ENCODE measurements around the gene SLC46A3.

SLC46A3 gene

DNA sequence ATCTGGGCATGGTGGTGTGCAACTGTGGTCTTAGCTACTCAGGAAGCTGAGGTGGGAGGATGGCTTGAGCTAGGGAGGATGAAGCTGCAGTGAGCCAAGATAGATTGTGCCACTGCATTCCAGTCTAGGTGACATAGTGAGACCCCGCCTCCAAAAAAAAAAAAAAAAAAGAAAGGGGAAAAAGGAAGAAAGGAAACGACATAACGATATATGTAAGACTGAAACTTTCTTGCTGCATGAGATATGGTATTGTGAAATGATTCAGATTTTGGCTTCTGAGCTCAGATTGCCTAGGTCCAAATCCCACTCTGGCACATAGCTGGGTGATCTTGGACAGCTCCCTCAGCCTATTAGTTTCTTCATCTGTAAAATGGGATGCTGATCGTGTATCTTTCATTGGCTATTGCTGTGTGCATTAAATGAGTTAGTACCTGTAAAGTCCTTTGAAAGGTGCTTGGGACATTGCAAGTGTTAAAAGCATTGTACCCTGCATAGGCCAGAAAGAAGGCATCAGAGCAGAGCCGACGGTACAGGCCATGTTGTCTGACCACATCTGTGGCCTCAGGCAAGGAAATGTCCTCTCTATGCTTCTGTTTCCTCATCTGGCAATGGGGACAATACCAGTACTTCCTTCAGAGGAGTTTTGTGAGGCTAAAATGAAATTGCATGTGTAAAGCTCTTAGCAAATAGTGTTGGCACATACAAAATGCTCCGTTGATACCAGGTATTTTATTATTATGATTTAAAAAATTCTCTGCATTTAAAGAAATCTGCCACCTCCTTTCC lies 32.6 kb upstream of the SLC46A3 start:
- no peak for TF ChIP-seq CTCF (IDR thresholded peaks at IDR 0.05; ENCODE audit: extremely low read depth, missing control alignments)
- no peak for DNase-seq (ENCODE audit: low spot score)

DNA sequence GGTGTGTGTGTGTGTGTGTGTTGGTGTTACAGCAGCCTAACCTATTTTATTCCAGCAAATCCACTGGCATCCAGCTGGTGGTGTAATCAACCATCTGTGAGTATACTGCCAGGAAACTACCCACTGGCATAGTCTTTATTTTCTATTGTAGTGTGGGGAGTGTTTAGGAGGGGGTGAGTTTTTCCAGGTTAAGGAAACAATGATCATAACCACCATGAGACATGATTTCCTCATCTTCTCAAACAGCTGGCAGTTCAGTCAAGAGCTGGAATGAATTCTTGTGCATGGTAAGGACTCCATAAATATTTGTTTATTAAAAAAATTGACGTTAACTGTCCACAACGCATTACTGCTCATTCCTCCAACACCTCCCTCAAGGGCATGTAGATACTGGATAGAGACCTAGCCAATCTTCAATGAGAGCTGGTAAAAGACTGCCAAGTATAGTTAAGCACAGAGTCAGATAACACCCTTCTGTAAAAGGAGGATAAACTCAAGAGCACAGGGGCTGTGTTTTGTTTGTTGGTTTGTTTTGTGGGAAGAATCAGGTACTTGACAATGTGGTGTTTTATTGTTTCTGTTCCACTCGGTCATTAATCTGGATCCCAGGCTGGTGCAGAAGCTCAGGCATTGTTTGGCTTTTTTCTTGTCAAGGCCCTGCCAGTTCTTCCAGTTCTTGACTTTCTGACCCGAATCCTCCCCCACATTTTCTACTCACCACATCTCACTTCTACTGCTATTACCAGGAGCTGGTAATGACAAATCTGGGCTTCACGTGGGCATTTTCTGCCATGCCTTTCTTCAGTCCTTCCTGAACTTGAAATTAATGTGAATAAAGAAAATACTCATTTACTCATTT lies 31.6 kb upstream of the SLC46A3 start:
- TF ChIP-seq CTCF (IDR thresholded peaks at IDR 0.05; ENCODE audit: extremely low read depth, missing control alignments): no peak
- DNase-seq (ENCODE audit: low spot score): no peak

DNA sequence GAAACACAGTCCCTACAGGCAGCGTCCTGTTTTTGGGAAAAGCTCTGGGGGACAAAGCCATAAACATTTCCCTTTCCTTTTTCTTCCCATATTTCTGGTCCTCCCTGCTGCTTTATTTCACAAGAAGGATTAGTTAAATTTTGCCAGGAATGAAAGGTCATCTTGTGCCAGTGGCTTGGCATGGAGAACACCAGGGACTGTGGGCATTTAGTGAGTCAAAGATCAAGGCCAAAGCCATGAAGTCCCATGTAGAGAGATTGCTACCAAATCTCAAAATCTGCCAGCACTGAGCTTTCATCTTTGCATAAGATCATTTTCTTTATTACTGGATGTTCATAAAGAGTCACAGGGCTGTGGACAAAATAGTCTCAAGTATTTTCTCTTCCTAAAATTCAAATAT lies 29.1 kb upstream of the SLC46A3 start:
- no peak for DNase-seq (ENCODE audit: low spot score)
- TF ChIP-seq CTCF (IDR thresholded peaks at IDR 0.05; ENCODE audit: extremely low read depth, missing control alignments): no peak

DNA sequence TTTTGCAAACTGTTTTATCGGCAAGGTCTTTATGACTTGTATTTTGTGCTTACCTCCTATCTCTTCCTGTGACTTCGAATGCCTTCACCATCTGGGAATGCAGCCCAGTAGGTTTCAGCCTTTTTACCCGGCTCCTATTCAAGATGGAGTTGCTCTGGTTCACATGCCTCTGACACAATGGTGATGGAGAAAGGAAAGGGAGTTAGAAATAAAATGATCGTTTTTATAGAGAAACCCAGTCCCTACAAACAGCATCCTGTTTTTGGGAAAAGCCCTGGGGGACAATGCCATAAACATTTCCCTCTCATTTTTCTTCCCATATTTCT lies 27.5 kb upstream of the SLC46A3 start:
- no peak for DNase-seq (ENCODE audit: low spot score)
- no peak for TF ChIP-seq CTCF (IDR thresholded peaks at IDR 0.05; ENCODE audit: extremely low read depth, missing control alignments)

DNA sequence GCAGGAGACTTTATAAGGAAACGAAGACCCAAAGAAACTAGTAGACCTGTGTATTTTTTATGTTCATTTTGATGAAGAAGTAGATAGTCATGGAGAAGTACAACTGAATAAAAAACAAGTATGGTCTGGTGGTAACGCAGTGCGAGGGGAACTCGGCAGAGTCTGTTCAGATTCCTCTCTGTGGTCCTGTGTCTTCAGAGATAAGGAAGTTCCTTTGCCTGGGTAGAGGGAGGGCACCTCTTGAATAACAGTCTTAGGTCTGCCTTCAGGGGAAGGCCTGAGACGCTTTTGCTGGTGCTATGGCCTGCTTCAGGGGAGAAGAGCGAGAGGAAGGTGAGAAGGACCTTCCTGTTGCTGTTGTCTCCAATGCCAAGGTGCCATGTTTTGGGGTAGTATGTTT lies 25.9 kb upstream of the SLC46A3 start:
- no peak for TF ChIP-seq CTCF (IDR thresholded peaks at IDR 0.05; ENCODE audit: extremely low read depth, missing control alignments)
- DNase-seq (ENCODE audit: low spot score): no peak

- no peak for DNase-seq (ENCODE audit: low spot score)
- no peak for TF ChIP-seq CTCF (IDR thresholded peaks at IDR 0.05; ENCODE audit: extremely low read depth, missing control alignments)
Measured at GRCh38 chr13:28744091-28744536, 25.3 kb upstream of the SLC46A3 start.

DNA sequence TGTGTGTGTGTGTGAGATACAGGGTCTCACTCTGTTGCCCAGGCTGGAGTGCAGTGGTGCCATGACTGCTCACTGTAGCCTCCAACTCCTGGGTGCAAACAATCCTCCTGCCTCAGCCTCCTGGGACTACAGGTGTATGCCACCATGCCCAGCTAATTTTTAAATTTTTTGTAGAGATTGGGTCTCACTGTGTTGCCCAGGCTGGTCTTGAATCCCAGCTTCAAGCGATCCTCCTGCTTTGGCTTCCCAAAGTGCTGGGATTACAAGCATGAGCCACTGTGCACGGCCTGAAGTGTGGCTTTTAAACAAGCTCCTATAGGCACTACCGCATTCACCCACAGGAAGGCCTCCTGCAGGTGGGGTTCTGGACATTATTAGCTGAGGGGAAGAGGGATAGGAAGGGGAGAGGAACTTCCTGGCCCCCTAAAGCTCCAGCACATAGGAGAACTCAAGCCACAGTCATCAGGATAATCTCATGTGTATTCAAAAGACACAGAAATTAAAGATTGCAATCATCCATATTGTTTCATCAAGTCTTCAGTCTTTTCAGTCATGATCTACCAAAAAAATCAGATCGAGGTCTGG lies 24.8 kb upstream of the SLC46A3 start:
- DNase-seq (ENCODE audit: low spot score): no peak
- no peak for TF ChIP-seq CTCF (IDR thresholded peaks at IDR 0.05; ENCODE audit: extremely low read depth, missing control alignments)
